Neural cell (in vitro differentiated cells): Measurements from ENCODE around the gene EXOC3L2. TPM values are rescaled to one million over a fixed set of nuclear protein-coding genes. Genes with fewer than 3 reads are reported as not detected.

Experiments used
- H2AFZ ChIP-seq: fragments of 200-600, 300-800 bp; sonication (generic), shearing (Covaris generic); 2 replicates; pipeline ENCODE4 v1.6.0; 2014; ENCODE audit warnings: low read depth, mild to moderate bottlenecking, antibody characterized with exemption, low read length, moderate library complexity
- H3F3A ChIP-seq: fragments of 200-600 bp; shearing (Covaris generic); 2 replicates; pipeline ENCODE4 v1.6.1; 2016; ENCODE audit warnings: mild to moderate bottlenecking, moderate library complexity, mixed read lengths, antibody characterized with exemption, low read length; ENCODE audit not compliant: insufficient read depth, poor library complexity, severe bottlenecking
- H3K27ac ChIP-seq: fragments of 200-600, 300-800 bp; sonication (generic), shearing (Covaris generic); 2 replicates; pipeline ENCODE4 v1.5.1; 2014; ENCODE audit warnings: mild to moderate bottlenecking, low read length, moderate library complexity
- H3K27me3 ChIP-seq: fragments of 300-800, 200-600 bp; sonication (generic), shearing (Covaris generic); 2 replicates; pipeline ENCODE4 v1.6.0; 2014; ENCODE audit warnings: mild to moderate bottlenecking, low read depth, low read length, moderate library complexity; ENCODE audit not compliant: insufficient read depth
- H3K36me3 ChIP-seq: fragments of 300-800, 200-600 bp; sonication (generic), shearing (Covaris generic); 2 replicates; pipeline ENCODE4 v1.5.1; 2014; ENCODE audit warnings: mild to moderate bottlenecking, antibody characterized with exemption, low read length, moderate library complexity; ENCODE audit not compliant: insufficient read depth
- H3K4me2 ChIP-seq: fragments of 300-800, 200-600 bp; sonication (generic), shearing (Covaris generic); 2 replicates; pipeline ENCODE4 v1.6.0; 2014; ENCODE audit warnings: mild to moderate bottlenecking, low read length
- H3K4me3 ChIP-seq: fragments of 300-800, 200-600 bp; sonication (generic), shearing (Covaris generic); 2 replicates; pipeline ENCODE4 v1.5.1; 2014; ENCODE audit warnings: mild to moderate bottlenecking, low read length, moderate library complexity
- H3K79me2 ChIP-seq: fragments of 200-600 bp; shearing (Covaris generic); replicated peaks from 2 replicates; pipeline ENCODE4 v1.6.0; 2014; ENCODE audit warnings: mild to moderate bottlenecking, low read length, moderate library complexity; ENCODE audit not compliant: insufficient read depth
- H3K9ac ChIP-seq: fragments of 300-800, 200-600 bp; sonication (generic), shearing (Covaris generic); 2 replicates; pipeline ENCODE4 v1.6.1; 2016; ENCODE audit warnings: mild to moderate bottlenecking, low read length, mixed read lengths
- H3K9me2 ChIP-seq: fragments of 200-600 bp; shearing (Covaris generic); 2 replicates; pipeline ENCODE4 v1.6.1; 2016; ENCODE audit warnings: mild to moderate bottlenecking, low read length, mixed read lengths; ENCODE audit not compliant: insufficient read depth
- H3K9me3 ChIP-seq: fragments of 200-600, 300-800 bp; sonication (generic), shearing (Covaris generic); 2 replicates; pipeline ENCODE4 v1.6.1; 2016; ENCODE audit warnings: mild to moderate bottlenecking, mixed run types, low read length, moderate library complexity, mixed read lengths
- H4K20me1 ChIP-seq: fragments of 200-600 bp; shearing (Covaris generic); 2 replicates; pipeline ENCODE4 v1.6.1; 2016; ENCODE audit warnings: mild to moderate bottlenecking, mixed run types; ENCODE audit not compliant: insufficient read depth
- EP300 ChIP-seq: fragments of 450-650 bp; conservative IDR thresholded peaks from 2 replicates; pipeline ENCODE4 v1.6.1; 2014; ENCODE audit warnings: antibody characterized with exemption, mild to moderate bottlenecking, moderate library complexity; ENCODE audit not compliant: poor library complexity, severe bottlenecking
- EZH2 ChIP-seq: fragments of 200-600, 300-800 bp; shearing (Covaris generic), sonication (generic); IDR thresholded peaks from 2 replicates; pipeline ENCODE4 v1.6.1; 2014; ENCODE audit warnings: antibody characterized with exemption, low read length, borderline replicate concordance, mild to moderate bottlenecking; ENCODE audit not compliant: insufficient read depth, poor library complexity, severe bottlenecking
- MXI1 ChIP-seq: fragments of 450-650 bp; conservative IDR thresholded peaks from 2 replicates; pipeline ENCODE4 v1.6.1; 2014; ENCODE audit warnings: antibody characterized with exemption, mild to moderate bottlenecking; ENCODE audit not compliant: poor library complexity, severe bottlenecking
- POLR2AphosphoS5 ChIP-seq: IDR thresholded peaks from 2 replicates; pipeline ENCODE4 v1.6.1; 2012
- RAD21 ChIP-seq: fragments of 450-650 bp; conservative IDR thresholded peaks from 2 replicates; pipeline ENCODE4 v1.6.1; 2014; ENCODE audit warnings: antibody characterized with exemption, mild to moderate bottlenecking, moderate library complexity
- SMC3 ChIP-seq: fragments of 450-650 bp; conservative IDR thresholded peaks from 2 replicates; pipeline ENCODE4 v1.6.1; 2014; ENCODE audit warnings: antibody characterized with exemption, mild to moderate bottlenecking, moderate library complexity; ENCODE audit not compliant: poor library complexity
- TAF1 ChIP-seq: IDR thresholded peaks from 2 replicates; pipeline ENCODE4 v1.6.1; 2012; ENCODE audit warnings: low read depth
- polyA plus RNA-seq: library from polyadenylated mRNA; depleted of rRNA; stranded (reverse); fragments of >200 nt; gene quantifications from 2 replicates; pipeline ENCODE4 v1.2.3, GENCODE V29; 2014
- TF ChIP-seq, protein P1 (sequence below): IDR thresholded peaks from 2 replicates; pipeline ENCODE4 v1.6.1; 2012; ENCODE audit warnings: borderline replicate concordance
- TF ChIP-seq, protein P2 (sequence below): fragments of 450-650 bp; IDR thresholded peaks from 2 replicates; pipeline ENCODE4 v1.5.1; 2014; ENCODE audit warnings: antibody characterized with exemption, mild to moderate bottlenecking, moderate library complexity; ENCODE audit not compliant: poor library complexity, severe bottlenecking

Gene EXOC3L2
- polyA plus RNA-seq, 1 donor from 2014 or later, result not detected

DNA sequence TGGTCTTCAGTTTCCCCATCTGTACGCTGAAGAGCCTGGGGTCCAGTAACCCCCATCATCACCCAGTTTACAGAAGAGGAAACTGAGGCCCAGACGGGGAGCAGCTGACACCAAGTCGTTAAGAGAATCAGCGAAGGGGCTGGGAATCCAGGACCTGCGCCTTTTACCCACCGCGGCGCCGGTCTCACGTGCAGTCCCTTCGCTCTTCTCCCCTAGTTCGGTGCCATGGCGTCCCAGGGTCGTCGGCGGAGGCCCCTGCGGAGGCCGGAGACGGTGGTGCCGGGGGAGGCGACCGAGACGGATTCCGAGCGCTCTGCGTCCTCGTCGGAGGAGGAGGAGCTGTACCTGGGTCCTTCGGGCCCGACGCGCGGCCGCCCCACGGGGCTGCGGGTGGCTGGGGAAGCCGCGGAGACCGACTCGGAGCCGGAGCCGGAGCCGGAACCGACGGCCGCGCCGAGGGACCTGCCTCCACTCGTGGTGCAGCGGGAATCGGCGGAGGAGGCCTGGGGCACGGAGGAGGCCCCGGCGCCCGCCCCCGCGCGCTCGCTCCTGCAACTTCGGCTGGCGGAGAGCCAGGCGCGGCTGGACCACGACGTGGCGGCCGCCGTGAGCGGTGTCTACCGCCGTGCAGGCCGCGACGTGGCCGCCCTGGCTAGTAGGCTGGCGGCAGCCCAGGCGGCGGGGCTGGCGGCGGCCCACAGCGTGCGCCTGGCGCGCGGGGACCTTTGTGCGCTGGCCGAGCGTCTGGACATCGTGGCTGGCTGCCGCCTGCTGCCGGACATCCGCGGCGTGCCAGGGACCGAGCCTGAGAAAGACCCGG, 65.9 kb downstream of the EXOC3L2 start:
- Histone ChIP-seq H4K20me1 (no peaks in the 10 kb centered on the region), H3K27me3 (no peaks in the 10 kb centered on the region), H3K9me3 (no peaks in the 10 kb centered on the region), H3K9ac (peak overlapping the region; percentile 71), H3K36me3 (no peaks in the 10 kb centered on the region), H3K9me2 (no peaks in the 10 kb centered on the region), H3K4me2 (peak overlapping the region; percentile 55), H3F3A (no peaks in the 10 kb centered on the region), H3K27ac (peak overlapping the region; percentile 71), H2AFZ (peak overlapping the region; percentile 65), H3K4me3 (peak overlapping the region; percentile 81), H3K79me2 (no peaks in the 10 kb centered on the region)
- TF ChIP-seq EZH2 (no peak), TAF1 (no peak), SMC3 (no peak), POLR2AphosphoS5 (no peak), EP300 (no peak), RAD21 (no peak), MXI1 (no peak)
- TF ChIP-seq, protein P1, sequence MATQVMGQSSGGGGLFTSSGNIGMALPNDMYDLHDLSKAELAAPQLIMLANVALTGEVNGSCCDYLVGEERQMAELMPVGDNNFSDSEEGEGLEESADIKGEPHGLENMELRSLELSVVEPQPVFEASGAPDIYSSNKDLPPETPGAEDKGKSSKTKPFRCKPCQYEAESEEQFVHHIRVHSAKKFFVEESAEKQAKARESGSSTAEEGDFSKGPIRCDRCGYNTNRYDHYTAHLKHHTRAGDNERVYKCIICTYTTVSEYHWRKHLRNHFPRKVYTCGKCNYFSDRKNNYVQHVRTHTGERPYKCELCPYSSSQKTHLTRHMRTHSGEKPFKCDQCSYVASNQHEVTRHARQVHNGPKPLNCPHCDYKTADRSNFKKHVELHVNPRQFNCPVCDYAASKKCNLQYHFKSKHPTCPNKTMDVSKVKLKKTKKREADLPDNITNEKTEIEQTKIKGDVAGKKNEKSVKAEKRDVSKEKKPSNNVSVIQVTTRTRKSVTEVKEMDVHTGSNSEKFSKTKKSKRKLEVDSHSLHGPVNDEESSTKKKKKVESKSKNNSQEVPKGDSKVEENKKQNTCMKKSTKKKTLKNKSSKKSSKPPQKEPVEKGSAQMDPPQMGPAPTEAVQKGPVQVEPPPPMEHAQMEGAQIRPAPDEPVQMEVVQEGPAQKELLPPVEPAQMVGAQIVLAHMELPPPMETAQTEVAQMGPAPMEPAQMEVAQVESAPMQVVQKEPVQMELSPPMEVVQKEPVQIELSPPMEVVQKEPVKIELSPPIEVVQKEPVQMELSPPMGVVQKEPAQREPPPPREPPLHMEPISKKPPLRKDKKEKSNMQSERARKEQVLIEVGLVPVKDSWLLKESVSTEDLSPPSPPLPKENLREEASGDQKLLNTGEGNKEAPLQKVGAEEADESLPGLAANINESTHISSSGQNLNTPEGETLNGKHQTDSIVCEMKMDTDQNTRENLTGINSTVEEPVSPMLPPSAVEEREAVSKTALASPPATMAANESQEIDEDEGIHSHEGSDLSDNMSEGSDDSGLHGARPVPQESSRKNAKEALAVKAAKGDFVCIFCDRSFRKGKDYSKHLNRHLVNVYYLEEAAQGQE, result no peak
- TF ChIP-seq, protein P2, sequence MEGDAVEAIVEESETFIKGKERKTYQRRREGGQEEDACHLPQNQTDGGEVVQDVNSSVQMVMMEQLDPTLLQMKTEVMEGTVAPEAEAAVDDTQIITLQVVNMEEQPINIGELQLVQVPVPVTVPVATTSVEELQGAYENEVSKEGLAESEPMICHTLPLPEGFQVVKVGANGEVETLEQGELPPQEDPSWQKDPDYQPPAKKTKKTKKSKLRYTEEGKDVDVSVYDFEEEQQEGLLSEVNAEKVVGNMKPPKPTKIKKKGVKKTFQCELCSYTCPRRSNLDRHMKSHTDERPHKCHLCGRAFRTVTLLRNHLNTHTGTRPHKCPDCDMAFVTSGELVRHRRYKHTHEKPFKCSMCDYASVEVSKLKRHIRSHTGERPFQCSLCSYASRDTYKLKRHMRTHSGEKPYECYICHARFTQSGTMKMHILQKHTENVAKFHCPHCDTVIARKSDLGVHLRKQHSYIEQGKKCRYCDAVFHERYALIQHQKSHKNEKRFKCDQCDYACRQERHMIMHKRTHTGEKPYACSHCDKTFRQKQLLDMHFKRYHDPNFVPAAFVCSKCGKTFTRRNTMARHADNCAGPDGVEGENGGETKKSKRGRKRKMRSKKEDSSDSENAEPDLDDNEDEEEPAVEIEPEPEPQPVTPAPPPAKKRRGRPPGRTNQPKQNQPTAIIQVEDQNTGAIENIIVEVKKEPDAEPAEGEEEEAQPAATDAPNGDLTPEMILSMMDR, result no peak

DNA sequence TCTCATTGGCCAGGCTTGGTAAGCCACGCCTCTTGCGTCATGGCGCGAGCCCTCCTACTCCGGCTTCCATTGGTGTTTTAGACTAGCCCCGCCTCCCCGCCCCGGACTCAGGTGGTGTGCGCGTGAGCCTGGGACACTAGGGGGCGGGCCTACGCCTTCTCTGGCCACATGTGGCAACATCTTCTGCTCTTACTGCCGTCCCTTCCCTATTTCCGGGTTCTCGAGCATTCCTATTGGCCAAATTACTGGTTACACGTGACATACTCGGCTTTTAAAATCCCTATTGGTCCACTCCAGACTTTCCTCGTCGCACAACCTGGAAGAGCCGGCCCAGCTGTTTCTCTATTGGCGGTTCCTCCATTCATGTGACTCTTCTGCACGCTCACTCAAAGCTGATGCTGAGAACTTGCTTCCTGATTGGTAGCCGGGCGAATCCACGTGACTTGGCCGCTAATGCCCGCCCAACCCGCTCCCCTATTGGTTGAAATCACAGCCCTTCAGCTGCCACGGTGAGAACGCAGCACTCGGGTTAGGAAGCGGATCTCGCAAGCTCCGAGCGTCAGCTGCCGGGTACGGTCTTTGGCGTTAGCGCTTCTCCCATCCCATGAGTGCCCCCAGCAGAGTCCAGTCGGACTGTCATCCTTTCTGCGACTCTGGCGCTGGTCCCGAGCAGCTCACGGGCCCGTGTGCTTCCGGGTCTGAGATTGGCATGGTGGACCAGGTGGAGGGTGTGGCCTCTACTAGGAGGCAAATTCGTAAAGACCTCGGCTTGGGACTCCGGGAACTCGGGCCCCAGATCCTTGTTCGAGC, 66.7 kb downstream of the EXOC3L2 start, which contains the start of gene BLOC1S3:
Gene BLOC1S3 (plus strand): TSS at position 523 of the 810 bp plus-strand sequence. CDS start 513 bp downstream, outside the sequence.
- Histone ChIP-seq H3K9ac (peak within 1 kb of the TSS; percentile 71), H3K4me3 (peak within 1 kb of the TSS; percentile 81), H3F3A (no peaks in the 10 kb centered on the region), H3K27me3 (no peaks in the 10 kb centered on the region), H2AFZ (peak within 1 kb of the TSS; percentile 65), H4K20me1 (no peaks in the 10 kb centered on the region), H3K27ac (peak within 1 kb of the TSS; percentile 71), H3K79me2 (no peaks in the 10 kb centered on the region), H3K9me3 (no peaks in the 10 kb centered on the region), H3K9me2 (no peaks in the 10 kb centered on the region), H3K36me3 (no peaks in the 10 kb centered on the region), H3K4me2 (peak within 1 kb of the TSS; percentile 84)
- TF ChIP-seq, protein P1, result no peak
- TF ChIP-seq SMC3 (peak; percentile 15), MXI1 (peak; percentile 99), RAD21 (peak; percentile 21), POLR2AphosphoS5 (peak; percentile 81), TAF1 (no peak), EZH2 (no peak), EP300 (peak; percentile 54)
- TF ChIP-seq, protein P2, result peak; percentile 90
